ENCODE measurements around the gene FGR. TPM values are rescaled to one million over a fixed set of nuclear protein-coding genes. Genes with fewer than 3 reads are reported as not detected.

Gene FGR
- total and polyA plus RNA-seq, 2 donors (not counting 1 experiment from before 2014, with no cell fraction given), result 57.0 to 295 TPM

DNA sequence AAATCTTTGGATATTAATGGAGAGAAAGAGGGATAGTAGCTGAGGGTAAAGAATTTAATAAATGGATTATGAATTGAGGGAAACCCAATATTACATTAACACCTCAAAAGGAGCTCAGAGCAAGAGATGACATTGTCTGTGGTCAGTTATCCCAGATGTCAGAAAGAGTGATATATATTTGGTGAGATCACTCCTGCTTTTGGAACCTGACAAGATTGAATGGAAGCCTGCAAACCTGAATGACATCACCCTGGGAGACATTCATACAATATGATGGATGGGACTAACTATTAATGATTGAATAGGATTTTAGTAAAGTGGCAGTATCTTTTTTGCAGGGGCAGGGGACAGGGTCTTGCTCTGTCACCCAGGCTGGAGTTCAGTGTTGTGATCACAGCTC lies 43.8 kb upstream of the FGR start:
- Mint-ChIP-seq H3K9me3 (ENCODE audit: insufficient read depth) (peaks cover 9% of the 10 kb centered on the region), H3K27ac (no peak overlapping the region), H3K4me3 (no peak overlapping the region), H3K4me1 (no peaks in the 10 kb centered on the region), H3K27me3 (no peaks in the 10 kb centered on the region)
- Histone ChIP-seq H3K27ac (ENCODE audit: low read length in 2 of 2) (no peak overlapping the region), H3K79me2 (ENCODE audit: control insufficient read depth, insufficient read depth, low read length) (no peaks in the 10 kb centered on the region), H3K4me1 (ENCODE audit: control insufficient read depth in 2 of 2, insufficient read depth in 2 of 2, low read length in 2 of 2) (no peaks in the 10 kb centered on the region), H2AFZ (ENCODE audit: insufficient read depth, low read depth, low read length, poor library complexity, severe bottlenecking) (no peak overlapping the region), H3K9ac (ENCODE audit: low read length) (no peak overlapping the region), H3K27me3 (replicated peaks in 1 of 4; ENCODE audit: control extremely low read depth in 1 of 4, control insufficient read depth in 3 of 4, insufficient read depth in 4 of 4, low read length in 3 of 4) (no peaks in the 10 kb centered on the region), H3K9me3 (ENCODE audit: control extremely low read depth in 1 of 3, control insufficient read depth in 2 of 3, insufficient read depth in 1 of 3, low read length in 2 of 3) (peaks cover 0 to 23% (median 19%) of the 10 kb centered on the region in 3 donors), H3K36me3 (replicated peaks in 1 of 2; ENCODE audit: control extremely low read depth in 1 of 2, control insufficient read depth in 1 of 2, extremely low read depth in 1 of 2, insufficient read depth in 2 of 2, low read length in 1 of 2) (no peaks in the 10 kb centered on the region), H3K4me3 (ENCODE audit: control extremely low read depth in 1 of 5, extremely low read depth in 1 of 5, insufficient read depth in 1 of 5, low read depth in 2 of 5, low read length in 4 of 5) (no peak overlapping the region), H4K20me1 (ENCODE audit: control insufficient read depth, insufficient read depth, low read length, poor library complexity, severe bottlenecking) (no peaks in the 10 kb centered on the region), H3K4me2 (replicated peaks; ENCODE audit: low read depth, low read length, poor library complexity, severe bottlenecking) (no peak overlapping the region)
- intact Hi-C loops (cut with micrococcal nuclease), result no loop called here
- ChIA-PET CTCF (interaction anchor here (0.6 to 1.7 kb wide), 3 partner anchors 9 to 370 kb away, joined by 3 to 5 read pairs (median 4); partner anchors contain the start of gene FAM76A), POLR2A (no interaction called here)
- ATAC-seq (ENCODE audit: low read depth), result no peak
- no peak for TF ChIP-seq EZH2 (IDR thresholded peaks at IDR 0.05; ENCODE audit: borderline replicate concordance, insufficient read depth, low read depth, low read length, poor library complexity, severe bottlenecking)
- no peak for DNase-seq

DNA sequence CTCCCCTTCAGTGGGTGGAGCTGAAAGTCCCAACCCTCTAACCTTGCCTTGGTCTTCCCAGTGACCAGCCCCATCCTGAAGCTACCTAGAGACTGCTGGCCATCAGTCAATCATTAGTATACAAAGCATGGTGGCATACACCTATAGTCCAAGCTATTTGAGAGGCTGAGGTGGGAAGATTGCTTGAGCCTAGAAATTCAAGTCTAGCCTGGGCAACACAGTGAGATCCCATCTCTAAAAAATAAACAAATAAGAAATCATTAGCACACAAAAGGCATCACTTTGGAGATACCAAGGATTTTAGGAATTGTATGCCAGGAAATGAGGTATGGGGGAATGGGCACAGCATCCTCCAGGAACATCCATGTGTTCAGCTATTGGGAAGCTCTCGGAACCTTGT lies 41.4 kb upstream of the FGR start:
- H3K27me3 ChIP-seq (replicated peaks in 1 of 4; ENCODE audit: control extremely low read depth in 1 of 4, control insufficient read depth in 3 of 4, insufficient read depth in 4 of 4, low read length in 3 of 4), result no peaks in the 10 kb centered on the region
- Mint-ChIP-seq H3K4me3 (no peak overlapping the region), H3K4me1 (peaks cover 12% of the 10 kb centered on the region), H3K9me3 (ENCODE audit: insufficient read depth) (peaks cover 1% of the 10 kb centered on the region), H3K27me3 (no peaks in the 10 kb centered on the region), H3K27ac (no peak overlapping the region)
- no peaks in the 10 kb centered on the region for H4K20me1 ChIP-seq (ENCODE audit: control insufficient read depth, insufficient read depth, low read length, poor library complexity, severe bottlenecking)
- peaks cover 11 to 14% of the 10 kb centered on the region in 2 donors for H3K4me1 ChIP-seq (ENCODE audit: control insufficient read depth in 2 of 2, insufficient read depth in 2 of 2, low read length in 2 of 2)
- POLR2A ChIA-PET, result no interaction called here
- no peaks in the 10 kb centered on the region for H3K36me3 ChIP-seq (replicated peaks in 1 of 2; ENCODE audit: control extremely low read depth in 1 of 2, control insufficient read depth in 1 of 2, extremely low read depth in 1 of 2, insufficient read depth in 2 of 2, low read length in 1 of 2)
- TF ChIP-seq, protein P1, sequence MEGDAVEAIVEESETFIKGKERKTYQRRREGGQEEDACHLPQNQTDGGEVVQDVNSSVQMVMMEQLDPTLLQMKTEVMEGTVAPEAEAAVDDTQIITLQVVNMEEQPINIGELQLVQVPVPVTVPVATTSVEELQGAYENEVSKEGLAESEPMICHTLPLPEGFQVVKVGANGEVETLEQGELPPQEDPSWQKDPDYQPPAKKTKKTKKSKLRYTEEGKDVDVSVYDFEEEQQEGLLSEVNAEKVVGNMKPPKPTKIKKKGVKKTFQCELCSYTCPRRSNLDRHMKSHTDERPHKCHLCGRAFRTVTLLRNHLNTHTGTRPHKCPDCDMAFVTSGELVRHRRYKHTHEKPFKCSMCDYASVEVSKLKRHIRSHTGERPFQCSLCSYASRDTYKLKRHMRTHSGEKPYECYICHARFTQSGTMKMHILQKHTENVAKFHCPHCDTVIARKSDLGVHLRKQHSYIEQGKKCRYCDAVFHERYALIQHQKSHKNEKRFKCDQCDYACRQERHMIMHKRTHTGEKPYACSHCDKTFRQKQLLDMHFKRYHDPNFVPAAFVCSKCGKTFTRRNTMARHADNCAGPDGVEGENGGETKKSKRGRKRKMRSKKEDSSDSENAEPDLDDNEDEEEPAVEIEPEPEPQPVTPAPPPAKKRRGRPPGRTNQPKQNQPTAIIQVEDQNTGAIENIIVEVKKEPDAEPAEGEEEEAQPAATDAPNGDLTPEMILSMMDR (IDR thresholded peaks at IDR 0.05), result no peak
- no peak for TF ChIP-seq EZH2 (IDR thresholded peaks at IDR 0.05; ENCODE audit: borderline replicate concordance, insufficient read depth, low read depth, low read length, poor library complexity, severe bottlenecking)
- H3K4me3 ChIP-seq (ENCODE audit: control extremely low read depth in 1 of 5, extremely low read depth in 1 of 5, insufficient read depth in 1 of 5, low read depth in 2 of 5, low read length in 4 of 5), result no peak overlapping the region
- no peak overlapping the region for H3K9ac ChIP-seq (ENCODE audit: low read length)
- intact Hi-C loops (cut with micrococcal nuclease), result no loop called here
- H3K9me3 ChIP-seq (ENCODE audit: control extremely low read depth in 1 of 3, control insufficient read depth in 2 of 3, insufficient read depth in 1 of 3, low read length in 2 of 3), result peaks cover 0 to 17% (median 14%) of the 10 kb centered on the region in 3 donors
- peaks cover 5% of the 10 kb centered on the region for H3K79me2 ChIP-seq (ENCODE audit: control insufficient read depth, insufficient read depth, low read length)
- CTCF ChIA-PET, result interaction anchor here (0.7 to 0.8 kb wide), 2 partner anchors 9 to 618 kb away, joined by 3 read pairs; no protein-coding TSS in a partner anchor
- WGBS (ENCODE audit: insufficient coverage), result no CpG with 5 or more reads among the region's 1 CpG
- H2AFZ ChIP-seq (ENCODE audit: insufficient read depth, low read depth, low read length, poor library complexity, severe bottlenecking), result no peak overlapping the region
- DNase-seq (no peak), ATAC-seq (ENCODE audit: low read depth) (no peak)
- no peak overlapping the region for H3K27ac ChIP-seq (ENCODE audit: low read length in 2 of 2)
- H3K4me2 ChIP-seq (replicated peaks; ENCODE audit: low read depth, low read length, poor library complexity, severe bottlenecking), result no peak overlapping the region
